ENCODE measurements around the gene MYL12A.
A peak's percentile ranks its signal among the peaks of the same experiment; 100 is the strongest.

The MYL12A gene

DNA sequence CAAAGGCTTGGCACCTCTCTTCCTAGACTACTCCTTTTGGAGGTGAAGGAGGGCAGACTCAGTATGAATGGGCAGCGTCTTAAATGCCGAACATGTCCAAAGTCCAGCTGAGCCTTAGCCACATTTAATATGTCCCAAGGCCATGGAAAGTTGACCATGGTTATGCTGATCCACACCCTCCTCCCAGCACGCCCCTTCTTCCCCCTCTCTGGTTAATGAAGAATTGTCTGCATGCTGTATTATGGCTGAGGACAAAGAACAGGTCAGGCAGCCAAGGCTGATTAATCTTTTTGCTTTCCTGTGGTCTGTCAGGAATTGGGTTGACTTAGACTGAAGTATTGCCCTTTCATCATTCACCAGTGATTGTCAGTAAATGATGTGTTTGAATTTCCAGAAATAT is 22.0 kb upstream of the MYL12A start:
- no peak for DNase-seq

GRCh38 chr18:3226048-3226447 is 21.6 kb upstream of the MYL12A start:
- no peak for DNase-seq

DNA sequence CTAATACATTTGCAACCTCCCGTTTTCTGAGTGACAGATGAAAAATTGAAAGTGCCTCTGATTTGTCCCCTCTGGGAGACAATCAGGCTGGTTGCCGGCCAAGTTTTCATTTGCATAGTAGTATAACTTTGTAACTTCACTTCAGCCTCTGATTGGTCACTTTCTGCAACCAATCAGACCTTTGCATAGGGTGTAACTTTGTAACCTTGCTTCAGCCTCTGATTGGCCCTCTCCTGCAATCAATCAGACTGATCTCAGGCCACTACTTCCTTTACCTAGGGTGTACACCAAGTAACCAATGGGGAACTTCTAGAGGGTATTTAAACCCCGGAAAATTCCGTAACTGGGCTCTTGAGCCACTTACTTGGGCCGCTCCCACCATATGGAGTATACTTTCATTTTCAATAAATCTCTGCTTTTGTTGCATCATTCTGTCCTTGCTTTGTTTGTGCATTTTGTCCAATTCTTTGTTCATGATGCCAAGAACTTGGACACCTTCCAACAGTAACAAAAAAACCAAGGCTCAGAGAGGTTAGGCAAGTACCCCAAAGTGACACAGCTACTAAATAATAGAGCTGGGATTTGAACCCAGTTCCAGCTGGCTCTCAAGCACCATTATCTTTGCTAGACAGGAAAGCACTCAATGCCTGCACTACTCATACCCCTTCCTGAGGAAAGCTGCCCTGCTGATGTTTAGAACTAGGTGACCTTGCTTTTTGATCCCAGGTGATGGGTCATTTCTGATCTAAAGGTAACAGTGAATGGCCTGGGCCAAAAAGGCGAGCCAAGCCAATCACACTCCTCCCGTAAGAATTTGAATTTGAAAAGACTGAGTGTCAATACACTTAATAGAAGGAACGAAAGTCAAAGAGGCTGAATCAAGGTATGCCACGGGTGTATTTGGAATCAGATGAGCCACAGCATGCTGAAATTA is 16.9 kb upstream of the MYL12A start:
- no peak for DNase-seq

- DNase-seq, result no peak
Observed at GRCh38 chr18:3233004-3233403, 14.6 kb upstream of the MYL12A start.

- no peak for DNase-seq
Observed at GRCh38 chr18:3233433-3234168, 14.0 kb upstream of the MYL12A start.

DNA sequence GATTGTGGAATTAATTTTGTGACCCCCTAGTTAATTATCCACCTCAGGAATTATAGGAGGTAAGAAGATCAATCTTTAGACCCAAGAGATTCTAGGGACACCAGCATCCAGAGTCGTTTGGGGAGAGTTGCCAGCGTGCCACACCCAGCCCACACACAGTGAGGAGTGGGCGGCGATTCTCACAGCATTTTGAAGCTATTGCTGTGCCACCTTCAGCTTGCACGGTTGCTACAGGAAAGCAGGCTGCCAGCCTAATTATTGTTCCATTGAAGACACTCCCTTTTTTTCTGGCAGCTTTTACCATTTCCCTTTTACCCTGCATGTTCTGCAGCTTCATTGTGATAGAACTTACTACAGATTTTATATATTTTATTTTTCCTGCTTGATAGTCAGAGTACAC is 13.1 kb upstream of the MYL12A start:
- no peak for DNase-seq

DNA sequence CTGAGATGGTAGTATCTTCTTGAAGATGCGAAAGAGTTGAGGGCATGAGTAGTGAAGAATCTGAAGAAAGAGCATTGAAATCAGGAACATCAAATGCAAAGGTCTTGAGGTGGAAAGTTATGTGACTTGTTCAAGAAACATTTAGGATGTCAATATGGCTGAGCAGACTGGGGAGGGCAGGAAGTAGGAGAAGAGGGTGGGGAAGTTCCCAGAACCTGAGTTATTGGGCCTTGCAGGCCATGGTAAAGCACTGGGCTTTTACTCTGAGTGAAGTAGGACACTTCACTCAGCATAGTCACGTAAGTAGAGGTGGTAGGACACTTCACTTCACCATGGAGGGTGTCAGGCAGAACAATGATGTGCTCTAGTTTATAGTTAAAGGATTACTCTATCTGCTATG is 11.8 kb upstream of the MYL12A start:
- no peak for DNase-seq

DNA sequence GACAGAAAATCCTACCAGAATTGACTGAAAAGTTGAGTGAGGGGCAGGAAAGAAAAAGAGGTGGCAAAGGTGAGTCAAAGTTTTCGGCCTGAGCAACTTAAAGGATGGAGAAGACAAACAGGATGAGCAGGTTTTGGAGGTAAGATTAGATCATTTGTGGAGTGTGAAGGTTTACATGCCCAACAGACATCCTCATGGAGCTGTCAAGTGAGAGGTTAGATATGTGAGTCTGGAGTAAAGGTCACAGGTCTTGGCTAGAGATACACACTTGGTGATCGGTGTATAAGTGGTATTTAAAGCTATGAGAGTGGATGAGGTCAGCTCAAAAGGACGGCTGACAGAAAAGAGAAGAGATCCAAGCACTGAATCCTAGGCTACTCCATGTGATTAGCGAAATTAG is 11.1 kb upstream of the MYL12A start:
- no peak for DNase-seq

- no peak for DNase-seq
Observed at GRCh38 chr18:3238742-3239141, 8.9 kb upstream of the MYL12A start.

DNA sequence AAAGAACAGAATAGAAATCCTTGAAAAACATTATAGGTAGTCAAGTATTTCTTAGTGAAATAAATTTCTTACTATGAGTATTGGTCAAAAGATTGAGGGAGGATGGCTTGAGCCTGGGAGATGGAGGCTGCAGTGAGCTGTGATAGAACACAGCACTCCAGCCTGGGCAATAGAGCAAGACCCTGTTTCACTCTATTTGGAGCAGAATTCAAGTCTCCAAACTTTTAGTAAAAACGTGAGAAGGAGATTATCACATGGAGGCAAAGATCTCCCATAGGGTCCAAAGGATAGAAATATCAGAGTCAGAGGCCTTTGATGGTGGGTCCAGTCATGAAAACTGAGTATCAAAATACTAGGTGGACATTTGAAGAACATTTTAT is 2.4 kb upstream of the MYL12A start:
- DNase-seq, result no peak

DNA sequence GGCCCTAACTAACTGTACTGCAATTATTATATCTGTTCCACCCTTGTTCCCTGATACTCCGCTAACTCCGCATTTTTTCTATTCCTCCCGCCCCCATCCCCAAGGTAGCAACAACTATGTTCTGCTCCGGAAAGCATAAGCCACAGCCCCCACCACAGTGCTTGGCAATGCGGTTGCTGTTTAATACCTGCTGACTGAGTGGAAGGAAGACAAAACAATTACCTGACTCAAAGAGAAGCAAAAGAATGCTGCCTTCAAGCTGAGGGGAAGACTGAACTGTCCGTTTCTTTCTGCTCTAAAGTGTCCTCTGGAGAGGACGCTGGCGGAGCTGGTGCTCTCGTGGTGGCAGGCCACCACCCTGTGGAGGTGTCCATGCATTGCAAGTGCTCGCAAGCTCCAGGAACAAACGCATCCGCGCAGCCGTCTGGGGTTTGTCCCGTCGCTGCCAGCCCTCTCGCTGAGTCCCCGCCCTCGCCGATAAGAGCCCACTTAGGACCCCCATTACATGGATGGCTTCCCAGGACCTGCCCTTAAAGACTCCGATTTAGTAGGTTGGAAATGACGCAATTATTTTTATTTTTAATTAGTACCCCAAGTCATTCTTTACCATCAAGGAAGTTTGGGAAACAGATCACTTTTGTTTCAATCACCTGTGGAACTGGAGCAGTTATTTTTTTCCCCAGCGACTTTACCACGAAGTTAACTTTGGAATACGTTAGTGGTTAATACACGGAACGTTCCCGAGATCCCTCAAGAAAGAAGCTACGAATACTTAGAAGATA is 1.6 kb upstream of the MYL12A start:
- peak; percentile 69 for DNase-seq

GRCh38 chr18:3246635-3247239 is 864 bp upstream of the MYL12A start:
- no peak for DNase-seq

DNA sequence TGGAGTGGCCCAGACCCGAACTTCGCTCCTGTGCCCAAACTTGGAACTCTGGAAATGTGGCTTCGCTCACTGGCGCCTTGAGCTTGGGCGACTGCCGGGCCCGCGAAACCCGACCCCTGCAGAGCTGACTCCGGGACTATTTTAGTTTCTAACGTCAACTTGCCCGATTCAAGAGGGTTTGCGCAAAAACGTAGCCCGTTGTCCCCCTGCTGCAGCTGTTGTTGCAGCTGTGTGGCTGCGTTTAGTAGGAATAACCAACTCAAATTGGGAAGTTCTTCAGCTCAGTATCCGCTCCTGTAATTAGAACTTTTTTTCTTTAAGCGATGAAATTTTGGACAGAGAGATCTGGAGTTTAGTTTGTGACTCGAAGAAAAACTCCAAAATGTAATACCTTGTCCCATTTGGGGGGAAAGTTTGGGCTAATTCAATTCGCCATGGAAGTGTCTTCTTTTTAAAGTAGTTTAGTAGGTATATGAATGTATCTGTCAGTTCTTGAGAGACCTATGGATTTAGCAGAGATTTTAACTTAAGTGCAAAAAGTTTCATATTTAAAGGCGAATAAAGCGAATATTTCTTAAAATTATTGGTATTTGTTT is 559 bp downstream of the MYL12A start:
- no peak for DNase-seq

GRCh38 chr18:3248658-3249359 is 1.2 kb downstream of the MYL12A start:
- no peak for DNase-seq

- DNase-seq, result no peak
Observed at GRCh38 chr18:3250237-3251107, 2.9 kb downstream of the MYL12A start.

DNA sequence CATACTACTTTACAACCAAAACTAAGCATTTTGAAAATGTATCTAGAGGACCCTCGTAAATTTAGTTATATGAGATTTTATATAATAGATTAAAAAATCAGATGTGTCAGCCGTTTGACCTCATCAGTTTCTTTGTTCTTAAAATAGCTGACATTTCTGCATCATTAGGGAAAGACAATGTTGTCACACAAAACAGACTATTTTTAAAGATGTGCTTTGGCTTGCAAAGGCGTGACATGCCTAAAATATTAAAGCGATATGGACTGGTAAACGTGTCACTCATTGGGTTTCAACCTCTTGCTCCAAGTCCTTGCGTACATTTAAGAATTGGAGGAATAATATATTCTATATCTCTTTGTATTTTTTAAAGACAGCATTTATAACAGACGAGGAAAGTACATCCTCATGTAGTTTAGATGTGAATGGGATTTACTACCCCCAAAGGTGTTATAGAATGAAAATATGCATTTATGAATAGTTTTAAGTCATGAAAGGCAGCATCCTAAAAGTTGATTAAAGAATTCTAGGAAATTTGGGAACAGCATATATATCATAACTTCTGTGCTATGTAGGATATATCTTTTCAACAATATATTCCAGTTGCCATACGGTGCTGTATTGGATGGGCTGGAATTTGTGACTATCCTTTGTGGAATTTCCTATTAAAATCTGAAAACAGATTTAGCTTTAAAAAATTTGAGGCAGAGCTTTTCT is 3.8 kb downstream of the MYL12A start:
- no peak for DNase-seq

DNA sequence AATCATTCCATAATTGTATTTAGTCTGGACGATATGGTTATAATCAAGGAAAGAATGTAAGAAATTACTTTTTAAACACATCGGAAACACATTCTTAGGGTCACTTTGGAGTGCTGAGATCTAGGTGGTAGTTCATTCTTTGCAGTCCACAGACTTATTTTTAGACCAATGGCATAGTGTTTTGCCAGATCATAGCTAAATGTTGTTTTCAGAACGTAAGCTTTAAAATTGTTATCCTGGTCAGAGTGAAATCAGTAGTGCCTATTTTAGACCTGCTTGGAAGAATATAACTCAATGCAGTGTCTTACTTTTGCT is 4.3 kb downstream of the MYL12A start:
- no peak for DNase-seq

- DNase-seq, result no peak
Observed at GRCh38 chr18:3252843-3253242, 5.2 kb downstream of the MYL12A start.

GRCh38 chr18:3254725-3255124 is 7.1 kb downstream of the MYL12A start:
- DNase-seq, result no peak

- no peak for DNase-seq
Observed at GRCh38 chr18:3255611-3256165, 8.1 kb downstream of the MYL12A start.
